HG02798 (cell line): ENCODE data around the gene NASP.

Source experiments
- ATAC-seq: cut with Tn5 transposase; IDR thresholded peaks from one replicate; pipeline ENCODE4 v1.9.1; 2021; ENCODE audit warnings: mild to moderate bottlenecking; ENCODE audit not compliant: unreplicated experiment, poor library complexity

NASP gene, protein sequence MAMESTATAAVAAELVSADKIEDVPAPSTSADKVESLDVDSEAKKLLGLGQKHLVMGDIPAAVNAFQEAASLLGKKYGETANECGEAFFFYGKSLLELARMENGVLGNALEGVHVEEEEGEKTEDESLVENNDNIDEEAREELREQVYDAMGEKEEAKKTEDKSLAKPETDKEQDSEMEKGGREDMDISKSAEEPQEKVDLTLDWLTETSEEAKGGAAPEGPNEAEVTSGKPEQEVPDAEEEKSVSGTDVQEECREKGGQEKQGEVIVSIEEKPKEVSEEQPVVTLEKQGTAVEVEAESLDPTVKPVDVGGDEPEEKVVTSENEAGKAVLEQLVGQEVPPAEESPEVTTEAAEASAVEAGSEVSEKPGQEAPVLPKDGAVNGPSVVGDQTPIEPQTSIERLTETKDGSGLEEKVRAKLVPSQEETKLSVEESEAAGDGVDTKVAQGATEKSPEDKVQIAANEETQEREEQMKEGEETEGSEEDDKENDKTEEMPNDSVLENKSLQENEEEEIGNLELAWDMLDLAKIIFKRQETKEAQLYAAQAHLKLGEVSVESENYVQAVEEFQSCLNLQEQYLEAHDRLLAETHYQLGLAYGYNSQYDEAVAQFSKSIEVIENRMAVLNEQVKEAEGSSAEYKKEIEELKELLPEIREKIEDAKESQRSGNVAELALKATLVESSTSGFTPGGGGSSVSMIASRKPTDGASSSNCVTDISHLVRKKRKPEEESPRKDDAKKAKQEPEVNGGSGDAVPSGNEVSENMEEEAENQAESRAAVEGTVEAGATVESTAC

DNA sequence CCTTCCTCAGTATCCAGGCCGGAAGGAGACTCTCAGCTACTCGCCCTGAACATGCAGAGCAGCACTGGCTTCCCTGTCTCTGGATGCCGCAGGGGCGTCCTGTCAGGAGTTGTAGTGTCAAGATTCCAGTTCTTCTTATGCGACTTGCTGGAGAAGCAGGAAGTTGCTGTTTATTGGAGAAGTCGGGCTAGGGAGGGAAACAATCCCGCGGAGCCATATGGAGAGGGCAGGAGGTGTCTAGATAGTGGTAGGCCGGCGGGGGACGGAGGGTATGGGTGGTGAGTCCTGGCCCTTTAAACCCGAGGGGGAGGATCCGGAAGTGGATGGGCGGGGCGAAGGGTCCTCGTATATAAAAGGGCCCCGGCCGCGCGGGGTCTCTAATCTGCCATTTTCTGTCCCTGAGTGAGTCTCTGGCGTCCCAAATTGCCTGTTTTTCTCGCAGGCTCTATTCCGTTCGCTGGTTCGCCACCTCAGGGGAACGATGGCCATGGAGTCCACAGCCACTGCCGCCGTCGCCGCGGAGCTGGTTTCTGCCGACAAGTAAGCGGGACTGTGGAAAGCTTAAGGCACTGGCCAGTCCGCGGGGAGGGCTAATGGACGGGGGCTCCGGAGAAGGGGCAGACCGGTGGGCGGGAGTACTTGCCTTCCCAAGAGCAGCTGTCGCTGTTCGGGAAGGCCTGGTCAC lies at the start of gene NASP:
Gene NASP, plus strand, starts transcription at position 376 of the 685 bp plus-strand sequence. Its CDS starts 106 bp downstream, at position 482.
- ATAC-seq, result peak; percentile 57

DNA sequence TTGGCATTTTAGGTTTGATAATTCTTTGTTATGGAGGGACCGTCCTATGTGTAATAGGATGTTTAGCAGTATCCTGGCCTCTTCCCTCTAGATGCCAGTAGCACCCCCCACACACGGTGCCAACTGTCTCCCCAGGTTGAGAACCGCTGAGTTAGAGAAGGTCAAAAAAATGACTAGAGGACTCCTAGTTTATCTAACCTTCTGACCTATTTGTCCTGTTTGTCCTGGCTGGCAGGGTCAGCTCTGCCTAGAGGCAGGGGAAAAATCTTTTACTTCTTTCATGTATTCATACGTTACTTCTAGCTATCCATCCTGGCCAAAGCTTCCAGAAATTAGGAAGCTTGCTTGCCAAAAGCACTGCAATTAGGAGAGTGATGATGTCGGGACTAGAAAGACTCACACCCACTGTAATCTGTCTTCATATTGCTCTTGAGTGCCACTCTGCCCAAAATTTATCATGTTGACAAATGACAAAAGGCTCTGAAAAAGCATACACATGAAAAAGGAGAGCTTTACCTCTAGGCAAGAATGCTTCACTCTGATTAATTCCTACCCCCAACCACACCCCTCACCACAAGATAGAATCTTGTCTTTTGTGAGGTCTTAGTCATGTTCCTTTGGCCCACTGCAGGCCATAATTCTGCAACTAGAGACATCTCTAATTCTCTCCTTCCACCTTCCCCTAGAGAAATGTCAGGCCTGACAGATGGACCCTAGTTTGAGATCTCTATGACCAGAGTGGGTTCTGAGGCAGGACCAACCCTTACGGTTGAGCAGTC lies 47.7 kb upstream of the NASP start:
- no peak for ATAC-seq

DNA sequence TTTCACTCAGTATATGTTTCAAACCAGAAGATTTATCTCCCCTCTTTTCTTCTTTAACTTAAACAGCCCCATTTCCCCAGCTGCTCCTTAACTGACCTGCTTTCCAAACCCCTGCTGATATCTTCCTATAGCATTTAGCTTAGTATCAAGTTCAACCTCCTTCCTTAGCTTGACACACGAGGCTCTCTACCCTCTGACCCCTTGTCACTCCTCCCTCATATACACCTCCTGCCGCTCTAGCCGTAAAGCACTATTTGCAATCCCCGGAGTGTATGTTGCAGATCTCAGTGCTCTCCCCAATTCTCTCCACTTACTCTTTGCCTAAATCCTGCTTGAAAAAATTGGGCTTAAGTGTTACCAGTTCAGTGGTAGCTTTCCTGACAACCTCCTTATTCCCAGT lies 47.0 kb upstream of the NASP start:
- no peak for ATAC-seq

DNA sequence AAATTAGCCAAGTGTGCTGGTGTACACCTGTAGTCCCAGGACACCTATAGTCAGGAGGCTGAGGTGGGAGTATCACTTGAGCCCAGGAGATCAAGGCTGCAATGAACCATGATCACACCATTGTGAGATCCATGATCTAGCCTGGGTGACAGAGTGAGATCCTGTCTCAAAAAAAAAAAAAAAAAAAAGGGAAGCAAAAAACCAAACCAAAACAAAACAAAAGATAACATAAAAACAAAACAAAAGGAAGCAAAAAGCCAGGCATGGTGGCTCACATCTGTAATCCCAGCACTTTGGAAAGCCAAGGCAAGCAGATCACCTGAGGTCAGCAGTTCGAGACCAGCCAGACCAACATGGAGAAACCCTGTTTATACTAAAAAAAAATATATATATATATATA lies 42.6 kb upstream of the NASP start:
- no peak for ATAC-seq

DNA sequence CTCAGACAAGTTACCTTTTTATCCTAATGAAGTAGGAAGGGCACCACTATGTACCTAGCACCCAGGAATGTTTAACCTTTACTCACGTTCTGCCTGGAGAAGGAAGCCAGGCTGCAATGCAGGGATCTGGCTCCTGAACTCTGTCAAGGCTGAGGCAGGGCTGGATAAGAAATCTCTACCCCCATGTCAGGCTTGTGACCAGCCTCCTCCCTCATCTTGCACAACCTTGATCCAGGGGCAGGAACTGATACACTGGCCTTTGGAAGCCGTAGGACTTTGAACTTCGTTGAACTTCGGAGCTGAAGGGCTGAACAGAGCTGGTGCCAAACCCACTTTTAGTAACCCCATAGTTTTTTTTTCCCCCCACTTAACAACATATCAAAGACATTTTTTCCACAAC lies 41.2 kb upstream of the NASP start:
- ATAC-seq, result no peak

DNA sequence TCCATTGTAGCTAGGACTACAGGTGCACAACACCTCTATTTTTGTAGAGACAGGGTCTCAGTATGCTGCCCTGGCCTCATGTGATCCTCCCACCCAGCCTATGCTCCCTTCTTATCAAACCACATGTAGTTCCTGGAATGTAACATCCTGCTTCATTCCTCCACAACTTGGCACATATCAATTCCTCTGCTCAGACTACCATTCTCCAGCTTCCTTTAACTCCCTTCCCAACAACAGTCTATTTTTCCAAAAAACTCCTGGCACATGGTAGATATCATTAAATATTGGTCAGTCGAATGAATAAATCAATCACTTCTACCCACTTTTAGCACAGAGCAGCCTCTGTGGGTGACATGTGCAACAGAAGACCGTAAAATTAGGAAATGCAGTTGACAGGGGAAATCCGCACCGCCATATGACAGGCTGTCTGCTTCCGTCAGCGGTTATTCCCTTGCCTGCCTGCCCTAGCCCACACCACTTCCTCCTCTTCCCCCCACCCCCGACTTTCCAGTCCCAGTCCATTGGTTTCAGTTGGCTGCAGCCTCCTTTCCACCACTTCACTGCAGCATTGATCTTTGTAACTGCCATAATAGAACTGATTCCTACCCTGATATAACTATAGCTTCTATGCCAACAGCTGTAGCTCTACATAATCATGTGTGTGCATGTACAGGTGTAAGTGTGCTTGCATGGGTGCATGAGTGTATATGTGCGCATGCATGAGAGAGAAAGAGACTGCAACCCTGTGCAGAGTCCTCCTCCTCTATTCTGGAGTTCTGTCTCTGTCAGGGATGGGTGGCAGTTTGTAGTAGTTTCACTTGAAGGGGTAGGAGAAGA lies 40.0 kb upstream of the NASP start:
- ATAC-seq, result peak; percentile 61

DNA sequence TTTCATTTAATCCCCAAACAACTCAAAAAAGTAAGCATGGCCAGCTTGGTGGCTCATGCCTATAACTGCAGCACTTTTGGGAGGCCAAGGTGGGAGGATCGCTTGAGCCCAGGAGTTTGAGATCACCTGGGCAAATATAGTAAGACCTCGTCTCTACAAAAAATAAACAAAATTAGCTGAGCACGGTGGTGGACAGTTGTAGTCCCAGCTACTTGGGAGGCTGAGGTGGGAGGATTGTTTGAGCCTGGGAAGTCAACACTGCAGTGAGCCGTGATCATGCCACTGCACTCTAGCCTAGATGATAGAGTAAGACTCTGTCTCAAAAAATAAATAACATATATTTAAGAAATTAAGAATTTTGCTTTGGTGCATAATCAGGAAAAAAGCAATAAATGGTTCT lies 39.3 kb upstream of the NASP start:
- ATAC-seq, result no peak

DNA sequence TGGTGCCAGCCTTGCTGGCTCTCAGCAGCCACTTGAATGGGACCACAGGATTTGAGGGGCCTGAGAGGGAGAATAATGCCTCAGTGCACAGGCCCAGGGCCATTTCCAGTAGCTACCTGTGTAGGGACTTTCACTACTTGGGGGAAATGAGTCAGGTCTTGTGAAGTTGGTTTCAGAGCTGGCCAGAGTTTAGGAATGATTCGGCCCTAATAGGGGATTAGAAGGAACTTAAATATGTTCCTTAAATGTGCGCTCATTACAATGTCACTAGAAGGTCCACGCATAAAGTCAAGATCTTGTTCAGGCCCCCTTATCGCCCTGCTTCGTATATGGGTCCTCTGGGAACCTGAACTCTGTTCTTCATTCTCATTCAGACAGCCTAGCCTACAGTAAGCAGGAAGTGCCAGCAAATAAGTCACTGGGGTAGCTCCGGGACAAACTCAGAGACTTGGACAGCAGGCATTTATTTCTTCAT lies 38.8 kb upstream of the NASP start:
- ATAC-seq, result peak; percentile 58

DNA sequence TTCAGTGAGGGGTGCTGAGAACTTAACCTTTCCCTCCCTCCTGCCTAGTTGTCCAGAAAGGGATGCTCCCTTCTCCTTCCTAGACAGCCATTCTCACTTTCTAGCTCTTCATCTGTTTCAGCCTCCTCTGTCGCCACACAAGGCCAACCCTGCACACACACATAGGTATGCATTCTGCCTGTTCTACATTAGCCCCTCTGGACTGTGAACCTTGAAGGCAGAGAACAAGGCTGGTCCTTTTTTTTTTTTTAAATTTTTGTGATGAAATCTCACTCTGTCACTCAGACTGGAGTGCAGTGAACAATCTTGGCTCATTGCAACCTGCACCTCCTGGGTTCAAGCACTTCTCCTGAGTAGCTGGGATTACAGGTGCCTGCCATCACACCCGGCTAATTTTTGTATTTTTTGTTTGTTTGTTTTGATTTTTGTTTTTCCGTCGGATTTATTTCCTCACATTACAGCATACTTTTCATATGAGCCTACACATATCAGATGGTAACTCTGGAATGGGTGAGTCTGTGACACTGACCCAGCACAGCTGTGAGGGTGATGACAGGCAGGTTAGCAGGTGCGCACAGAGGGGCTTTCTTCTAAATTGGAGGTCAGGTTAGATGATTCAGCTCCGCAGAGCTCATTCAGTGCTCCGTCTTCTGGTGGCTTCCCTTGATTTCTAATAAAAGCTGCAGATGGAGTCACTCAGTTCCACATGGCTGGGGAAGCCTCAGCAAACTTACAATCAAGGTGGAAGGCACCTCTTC lies 38.1 kb upstream of the NASP start:
- peak; percentile 9 for ATAC-seq

DNA sequence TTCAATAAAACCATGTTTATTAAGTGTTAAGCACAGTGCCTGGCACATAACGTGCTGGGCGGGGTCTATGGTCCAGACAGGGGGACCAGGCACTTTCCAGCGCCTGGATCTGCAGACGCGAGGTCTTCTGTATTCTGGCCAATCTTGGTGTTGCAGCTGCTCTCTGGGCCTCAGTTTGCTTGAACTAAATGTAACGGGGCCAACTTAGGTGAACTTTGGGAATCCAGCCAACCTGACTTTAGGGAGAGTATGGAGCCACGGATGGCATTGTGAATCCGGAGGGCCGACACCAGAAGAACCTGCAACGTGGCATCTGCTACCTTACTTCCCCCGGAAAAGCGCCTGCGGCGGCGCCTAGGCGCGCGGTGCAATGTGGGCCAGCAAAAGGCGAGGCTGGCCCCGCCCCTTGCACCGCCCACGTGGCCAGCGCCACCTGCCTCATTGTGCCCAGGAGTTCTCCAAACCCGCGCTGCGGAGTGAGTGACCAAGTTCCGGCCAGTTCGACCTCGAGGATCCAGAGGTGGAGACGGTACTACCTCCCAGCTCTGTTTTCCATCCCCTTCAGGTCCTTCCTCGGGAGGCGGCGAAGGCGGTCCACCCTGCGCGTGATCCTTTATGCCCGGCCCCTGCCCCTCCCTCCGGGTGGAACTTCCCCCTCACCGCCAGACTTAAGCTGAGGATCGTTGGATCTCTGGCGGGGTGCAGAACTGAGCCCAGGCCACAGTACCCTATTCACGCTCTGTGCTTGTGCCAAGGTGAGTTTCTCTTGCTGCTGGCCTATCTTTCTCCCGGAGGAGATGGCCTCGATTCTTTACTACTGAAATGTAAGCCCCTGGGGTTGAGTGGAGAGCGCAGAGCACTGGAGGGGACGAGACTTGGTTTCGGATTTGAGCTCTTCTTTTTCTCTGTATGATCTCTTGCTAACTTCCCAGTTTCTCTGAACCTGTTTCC lies 33.2 kb upstream of the NASP start, which contains the start of gene AKR1A1:
Gene AKR1A1, plus strand, starts transcription at position 426 of the 951 bp plus-strand sequence. CDS start 10,969 bp downstream, outside the sequence.
- ATAC-seq, result peak; percentile 93

DNA sequence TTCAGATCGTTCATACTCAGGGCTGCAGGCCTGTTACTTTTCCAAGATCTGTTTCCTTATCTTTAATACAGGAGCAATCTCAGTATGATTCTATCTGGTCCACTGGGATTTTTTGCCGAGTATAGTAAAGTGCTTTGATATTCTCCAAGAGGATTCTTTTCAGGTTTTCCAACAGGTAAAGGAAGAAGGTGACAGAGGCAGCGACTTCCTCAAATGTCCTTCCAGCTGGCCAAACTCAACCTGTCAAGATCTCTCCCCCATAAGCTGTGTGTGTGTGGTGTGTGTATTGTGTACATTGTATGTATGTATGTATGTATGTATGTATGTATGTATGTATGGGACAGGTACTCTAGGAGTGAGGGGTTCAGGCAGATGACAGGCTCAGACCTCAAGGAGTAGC lies 32.2 kb upstream of the NASP start:
- no peak for ATAC-seq

DNA sequence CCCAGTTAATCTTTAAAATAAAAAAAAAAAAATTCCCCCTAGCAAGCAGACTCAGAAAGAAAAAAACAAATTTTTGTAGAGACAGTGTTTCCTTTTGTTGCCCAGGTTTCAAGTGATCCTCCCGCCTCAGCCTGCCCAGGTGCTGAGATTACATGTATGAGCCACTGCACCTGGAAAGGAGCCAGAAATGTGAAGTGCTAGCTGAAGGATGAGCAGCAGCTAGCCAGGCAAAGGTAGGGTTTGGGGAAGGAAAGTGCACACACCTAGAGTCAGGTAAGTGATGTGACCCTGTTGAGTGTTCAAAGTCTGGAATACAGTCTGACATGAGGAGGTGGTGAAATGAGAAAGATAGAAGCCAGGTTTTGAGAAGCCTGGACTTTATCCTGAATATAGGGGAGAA lies 31.5 kb upstream of the NASP start:
- ATAC-seq, result no peak

DNA sequence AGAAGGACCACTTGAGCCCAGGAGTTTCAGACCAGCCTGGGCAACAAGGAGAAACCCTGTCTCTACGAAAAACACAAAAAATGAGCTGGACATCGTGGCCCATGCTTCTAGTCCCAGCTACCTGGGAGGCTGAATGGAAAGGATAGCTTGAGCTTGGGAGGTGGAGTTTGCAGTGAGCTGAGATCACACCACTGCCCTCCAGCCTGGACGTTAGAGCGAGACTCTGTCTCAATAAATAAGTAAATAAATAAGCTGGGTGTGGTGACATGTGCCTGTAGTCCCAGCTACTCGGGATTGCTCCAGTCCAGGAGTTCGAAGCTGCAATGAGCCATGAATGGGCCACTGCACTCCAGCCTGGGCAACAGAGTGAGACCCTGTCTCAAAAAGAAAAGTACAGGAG lies 29.6 kb upstream of the NASP start:
- no peak for ATAC-seq

DNA sequence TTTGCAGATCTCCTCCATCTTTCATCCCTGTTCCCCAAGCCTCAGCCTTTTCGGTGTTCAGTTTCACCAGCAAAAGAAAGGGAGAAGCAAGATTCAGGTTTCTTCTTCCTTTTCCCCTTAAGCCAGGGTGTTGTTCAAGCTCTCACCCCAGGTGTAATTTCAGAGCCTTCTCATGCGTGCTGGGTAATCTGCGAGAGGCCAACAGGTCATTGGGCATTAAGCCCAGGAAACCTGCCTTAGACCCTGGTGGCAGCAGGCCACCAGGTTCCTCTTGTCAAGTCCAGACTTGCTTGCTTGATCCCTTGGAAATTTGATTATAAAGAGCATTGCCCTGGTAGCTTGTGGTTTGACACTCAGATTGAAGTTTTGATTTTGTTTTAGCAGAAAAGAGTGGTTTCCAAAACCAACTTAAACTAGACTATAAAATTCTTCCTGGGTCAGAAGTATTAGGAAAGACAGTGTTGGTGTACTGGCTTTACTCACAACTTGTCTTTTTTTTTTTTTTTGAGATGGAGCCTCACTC lies 26.4 kb upstream of the NASP start:
- ATAC-seq, result no peak

DNA sequence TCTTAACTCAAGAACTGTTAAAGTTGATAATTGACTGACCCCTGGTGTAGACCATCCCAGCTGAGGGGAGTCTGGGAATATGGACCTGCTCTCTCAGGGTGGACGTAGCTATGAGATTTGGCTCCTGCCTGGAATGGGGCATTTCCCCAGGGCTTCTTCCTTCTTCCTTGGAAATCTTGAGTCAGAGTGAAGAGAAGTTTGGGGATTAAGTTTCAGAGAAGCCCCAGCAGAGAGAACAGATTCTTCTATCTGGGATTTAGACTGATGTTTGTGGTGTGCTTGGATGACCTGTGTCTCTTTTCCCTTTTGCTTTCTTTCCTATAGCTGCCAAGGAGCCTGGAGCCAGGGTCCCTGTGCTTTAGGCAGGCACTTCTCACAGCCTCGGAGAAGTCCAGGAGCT lies 20.0 kb upstream of the NASP start:
- no peak for ATAC-seq

DNA sequence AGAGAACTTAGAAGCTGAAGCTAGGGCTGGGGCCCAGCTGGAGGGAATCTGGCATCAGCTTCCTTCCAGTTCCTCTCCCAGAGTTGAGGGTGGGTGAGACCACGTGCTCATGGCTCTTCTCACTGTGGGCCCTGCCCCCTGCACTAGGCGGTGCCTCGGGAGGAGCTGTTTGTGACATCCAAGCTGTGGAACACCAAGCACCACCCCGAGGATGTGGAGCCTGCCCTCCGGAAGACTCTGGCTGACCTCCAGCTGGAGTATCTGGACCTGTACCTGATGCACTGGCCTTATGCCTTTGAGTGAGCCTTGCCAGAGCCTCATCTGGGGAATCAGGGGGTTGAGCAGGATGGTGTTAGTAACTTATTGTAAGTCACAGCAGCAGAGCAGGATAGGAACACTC lies 17.1 kb upstream of the NASP start:
- no peak for ATAC-seq

DNA sequence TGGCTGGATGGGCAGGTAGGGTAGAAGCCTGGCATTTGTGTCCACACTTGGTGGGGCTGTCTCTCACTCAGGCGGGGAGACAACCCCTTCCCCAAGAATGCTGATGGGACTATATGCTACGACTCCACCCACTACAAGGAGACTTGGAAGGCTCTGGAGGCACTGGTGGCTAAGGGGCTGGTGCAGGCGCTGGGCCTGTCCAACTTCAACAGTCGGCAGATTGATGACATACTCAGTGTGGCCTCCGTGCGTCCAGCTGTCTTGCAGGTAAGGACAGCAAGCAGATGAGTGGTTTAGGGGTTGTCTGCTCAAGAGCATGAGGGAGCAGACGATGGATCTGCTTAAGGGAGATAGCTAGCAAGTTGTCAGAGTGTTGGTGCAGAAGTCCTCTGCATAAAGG lies 15.9 kb upstream of the NASP start:
- no peak for ATAC-seq
